OCI-LY3 (cell line): Measurements from ENCODE around the gene RNASE12.

Experiments
- CTCF ChIP-seq: fragments of 200-600, 300-600 bp; sonication (generic); IDR thresholded peaks from 2 replicates; pipeline ENCODE4 v1.5.1; 2014; ENCODE audit warnings: antibody characterized with exemption, low read length, low read depth
- EZH2phosphoT487 ChIP-seq: fragments of 200-600 bp; shearing (Covaris generic); IDR thresholded peaks from 2 replicates; pipeline ENCODE4 v1.6.1; 2018; ENCODE audit warnings: antibody characterized with exemption, mixed run types, low read depth

- TF ChIP-seq CTCF (no peak), EZH2phosphoT487 (no peak)
These were observed 44.3 kb downstream of the RNASE12 start for GRCh38 chr14:20546877-20547276.
